OCI-M2 (cell line): ENCODE measurements around the gene DNMBP.
"Not testable (repeated sequence)": the region's sequence is repeated elsewhere in the genome, so short reads cannot be mapped to it uniquely, and the experiment has no call there.

ENCODE experiments used
- DNase-seq: peaks from one replicate; lab custom pipeline; 2025; ENCODE audit not compliant: unreplicated experiment; lab: John Stamatoyannopoulos, UW

DNMBP gene

DNA sequence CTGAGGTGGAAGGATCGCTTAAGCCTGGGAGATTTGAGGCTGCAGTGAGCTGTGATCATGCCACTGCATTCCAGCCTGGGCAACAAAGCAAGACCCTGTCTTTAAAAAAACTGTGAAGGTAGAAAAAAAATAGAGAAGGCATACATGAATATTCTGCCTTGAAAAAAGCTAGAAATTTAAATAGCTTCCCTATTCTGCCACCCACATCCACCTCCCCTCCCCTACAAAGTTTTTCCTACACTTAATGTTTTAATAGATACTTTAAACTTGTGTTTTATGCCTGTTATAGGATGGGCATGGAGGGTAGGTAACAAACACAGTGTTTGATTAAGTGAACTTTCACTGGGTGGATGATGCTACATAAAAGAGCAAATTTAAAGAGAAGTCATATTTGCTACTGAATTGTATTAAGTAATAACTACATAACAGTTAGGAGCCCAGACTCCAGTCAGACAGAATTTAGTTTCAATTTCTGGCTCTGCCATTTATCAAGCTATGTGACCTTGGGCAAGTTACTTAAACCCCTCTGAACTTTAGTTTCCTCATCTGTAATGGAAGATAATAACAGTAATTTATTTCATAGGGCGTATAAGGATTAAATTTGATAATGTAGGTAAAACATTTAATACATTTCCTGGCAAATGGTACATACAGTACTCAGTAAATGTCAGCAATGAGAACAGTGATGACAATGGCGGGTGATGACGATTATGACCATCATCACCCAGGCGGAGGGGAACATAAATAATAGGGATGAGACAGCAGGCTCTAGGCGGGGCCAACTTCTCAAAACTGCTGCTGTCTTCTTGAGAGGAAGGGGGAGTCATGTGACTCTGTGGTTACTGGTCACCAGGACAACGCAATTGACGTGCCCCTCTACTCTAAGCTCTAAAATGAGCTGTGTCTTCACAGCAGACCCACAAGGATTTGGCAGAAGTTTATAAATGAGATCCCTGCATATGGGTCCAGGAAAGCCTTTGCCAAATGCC is 15.8 kb downstream of the DNMBP start:
- DNase-seq, result peak; percentile 28

DNA sequence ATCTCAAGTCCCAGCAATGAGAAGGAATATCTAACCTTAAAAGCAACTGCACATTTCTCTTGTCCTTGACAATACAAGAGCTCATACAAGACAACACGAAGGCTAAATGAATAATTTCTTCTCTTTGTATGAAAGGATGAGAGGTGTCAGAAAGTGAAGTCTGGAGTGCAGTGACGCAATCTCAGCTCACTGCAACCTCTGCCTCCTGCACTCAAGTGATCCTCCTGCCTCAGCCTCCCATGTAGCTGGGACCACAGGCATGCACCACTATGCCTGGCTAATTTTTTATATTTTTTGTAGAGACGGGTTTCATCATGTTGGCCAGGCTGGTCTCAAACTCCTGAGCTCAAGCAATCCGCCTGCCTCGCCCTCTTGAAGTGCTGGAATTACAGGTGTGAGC is 24.1 kb downstream of the DNMBP start:
- DNase-seq, result not testable (repeated sequence)

GRCh38 chr10:99984211-99985034 is 25.3 kb downstream of the DNMBP start:
- no peak for DNase-seq

GRCh38 chr10:99983280-99983988 is 26.3 kb downstream of the DNMBP start:
- no peak for DNase-seq

DNA sequence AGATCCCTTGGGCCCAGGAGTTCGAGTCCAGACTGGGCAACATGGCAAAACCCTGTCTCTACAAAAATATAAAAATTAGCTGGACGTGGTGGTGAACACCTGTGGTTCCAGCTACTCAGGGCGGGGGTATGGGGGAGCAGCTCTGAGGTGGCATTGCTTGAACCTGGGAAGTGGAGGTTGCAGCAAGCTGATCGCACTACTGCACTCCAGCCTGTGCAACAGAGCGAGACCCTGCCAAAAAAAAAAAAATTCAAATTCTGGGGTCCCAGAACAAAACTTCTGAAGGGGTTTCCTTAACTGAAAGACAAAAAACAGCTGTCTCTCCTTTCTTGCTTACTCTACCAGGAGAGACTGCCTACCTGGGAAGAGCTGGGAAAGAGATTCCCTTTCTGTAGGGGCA is 27.0 kb downstream of the DNMBP start:
- DNase-seq, result no peak

GRCh38 chr10:99981581-99982199 is 28.1 kb downstream of the DNMBP start:
- no peak for DNase-seq

GRCh38 chr10:99979066-99979685 is 30.6 kb downstream of the DNMBP start:
- no peak for DNase-seq

DNA sequence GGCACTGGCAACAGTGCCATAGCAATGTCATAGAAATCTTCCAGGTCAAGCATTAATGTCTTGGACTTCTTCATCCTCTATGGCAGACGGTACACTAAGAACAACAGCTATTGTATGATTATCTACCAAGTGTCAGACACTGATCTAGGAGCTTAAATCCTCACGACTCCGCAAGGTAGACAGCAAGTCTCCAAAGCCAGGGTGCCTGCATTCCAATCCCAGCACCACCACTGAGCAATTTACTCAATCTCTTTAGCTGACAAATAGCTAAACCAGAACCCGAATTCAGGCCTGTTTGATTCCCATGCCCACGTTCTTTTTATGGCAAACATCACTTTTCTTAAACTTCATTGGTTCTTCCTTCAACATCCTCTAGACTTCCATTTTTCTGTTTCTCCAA is 31.8 kb downstream of the DNMBP start:
- no peak for DNase-seq

- DNase-seq, result no peak
These were observed 32.7 kb downstream of the DNMBP start for GRCh38 chr10:99976886-99977665.

- DNase-seq, result no peak
These were observed 33.6 kb downstream of the DNMBP start for GRCh38 chr10:99975942-99976809.

- DNase-seq, result no peak
These were observed 34.5 kb downstream of the DNMBP start for GRCh38 chr10:99975106-99975829.

- no peak for DNase-seq
These were observed 36.6 kb downstream of the DNMBP start for GRCh38 chr10:99973190-99973589.

- no peak for DNase-seq
These were observed 41.8 kb downstream of the DNMBP start for GRCh38 chr10:99967961-99968360.

DNA sequence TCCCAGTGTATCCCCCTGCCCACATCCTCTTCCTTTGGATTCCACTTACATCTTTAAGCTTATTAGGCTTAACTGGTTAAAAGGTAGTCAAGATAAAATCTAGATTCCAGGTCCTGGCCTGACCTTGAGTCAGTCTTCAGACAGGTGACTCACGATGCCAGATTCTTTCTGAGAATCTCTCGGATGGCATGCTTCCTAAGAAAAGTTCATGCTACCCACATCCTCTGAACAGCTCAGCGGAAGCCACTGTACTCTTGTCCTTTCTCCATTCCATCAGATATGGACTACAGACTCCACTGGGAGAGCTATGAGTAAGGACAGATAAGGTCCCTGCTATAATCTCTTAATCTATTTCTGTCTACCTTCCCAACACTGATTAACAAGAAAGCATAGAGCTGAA is 43.4 kb downstream of the DNMBP start:
- no peak for DNase-seq

DNA sequence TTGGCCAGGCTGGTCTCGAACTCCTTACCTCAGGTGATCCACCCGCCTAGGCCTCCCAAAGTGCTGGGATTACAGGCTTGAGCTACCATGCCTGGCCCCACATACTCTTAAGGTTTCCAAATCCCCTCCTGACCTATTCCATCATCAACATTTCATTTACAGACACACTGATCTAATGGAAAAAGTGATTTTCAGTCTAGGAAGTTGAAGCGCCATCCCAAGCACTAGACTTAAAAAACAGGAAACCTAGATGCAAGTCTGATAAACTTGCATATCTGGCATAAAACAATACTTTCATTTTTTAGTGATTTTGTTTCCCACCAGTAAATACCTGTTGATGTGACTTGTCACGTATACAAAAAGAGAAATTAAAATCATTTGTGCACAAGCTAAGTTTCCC is 44.0 kb downstream of the DNMBP start:
- DNase-seq, result no peak

DNA sequence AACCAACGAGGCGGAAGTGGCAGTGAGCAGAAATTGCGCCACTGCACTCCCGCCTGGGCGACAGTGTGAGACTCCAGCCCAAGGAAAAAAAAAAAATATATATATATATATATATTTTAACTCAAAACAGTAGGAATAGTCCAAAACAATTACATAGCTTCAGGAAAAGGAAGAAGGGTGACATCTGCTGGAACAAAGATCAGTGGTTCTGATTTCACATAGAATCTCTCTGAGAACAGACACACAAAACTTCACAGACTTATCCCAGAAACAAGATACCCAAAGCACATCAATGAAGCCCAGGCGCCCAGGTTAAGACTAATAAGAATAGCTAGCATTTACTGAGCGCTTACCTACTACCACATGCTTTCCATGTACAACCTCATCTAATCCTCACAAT is 45.0 kb downstream of the DNMBP start:
- DNase-seq, result no peak

GRCh38 chr10:99963467-99964165 is 46.1 kb downstream of the DNMBP start:
- not testable (repeated sequence) for DNase-seq
